NT2/D1 (cell line): ENCODE measurements around the gene IRAG1.

Source experiments
- SUZ12 ChIP-seq: IDR thresholded peaks from 2 replicates; pipeline ENCODE4 v1.6.1; 2011; ENCODE audit not compliant: insufficient read length, insufficient read depth; ENCODE audit errors: extremely low read depth
- YY1 ChIP-seq: IDR thresholded peaks from 2 replicates; pipeline ENCODE4 v1.6.1; 2011; ENCODE audit not compliant: insufficient read length, insufficient read depth

GRCh38 chr11:10663990-10664389, 29.6 kb downstream of the IRAG1 start:
- TF ChIP-seq SUZ12 (no peak), YY1 (no peak)
